ENCODE measurements around the gene AGR2.

GRCh38 chr7:16779051-16779450, 25.7 kb downstream of the AGR2 start:
- TF ChIP-seq CTCF (IDR thresholded peaks at IDR 0.05) (no peak), POLR2A (IDR thresholded peaks at IDR 0.05) (no peak)

Data from tibial nerve (tissue), 3 donors.